HepG2 (cell line): ENCODE data around the gene NUP93.

ENCODE experiments used
- HNRNPK ChIP-seq: fragments of 200-400 bp; formaldehyde crosslinking; IDR thresholded peaks from 2 replicates; pipeline ENCODE4 v1.6.1; 2018; ENCODE audit warnings: low read length, low read depth, moderate library complexity, mild to moderate bottlenecking; ENCODE audit not compliant: poor library complexity, severe bottlenecking
- HNRNPLL ChIP-seq: fragments of 200-400 bp; formaldehyde crosslinking; IDR thresholded peaks from 2 replicates; pipeline ENCODE4 v1.6.1; 2017; ENCODE audit warnings: mild to moderate bottlenecking, low read depth, low read length; ENCODE audit not compliant: poor library complexity, severe bottlenecking
- YY1 ChIP-seq: IDR thresholded peaks from 2 replicates; pipeline ENCODE4 v1.6.1; 2011; ENCODE audit warnings: low read length, low read depth, moderate library complexity, mild to moderate bottlenecking; ENCODE audit not compliant: insufficient read depth, insufficient replicate concordance
- ZBTB3 ChIP-seq: sonication (generic); formaldehyde crosslinking; IDR thresholded peaks from 2 replicates; pipeline ENCODE4 v1.4.0; 2020; ENCODE audit warnings: low read depth, mild to moderate bottlenecking, moderate library complexity, missing genetic modification reagents, borderline replicate concordance
- ZFP36 ChIP-seq: fragments of 150-350 bp; IDR thresholded peaks from 2 replicates; pipeline ENCODE4 v1.6.1; 2018; ENCODE audit warnings: borderline replicate concordance, low read length, low read depth; ENCODE audit not compliant: partially characterized antibody

GRCh38 chr16:56686758-56687157 lies 43.2 kb upstream of the NUP93 start:
- no peak for TF ChIP-seq YY1
- no peak for TF ChIP-seq ZFP36
- TF ChIP-seq HNRNPLL: no peak
- TF ChIP-seq HNRNPK: no peak
- TF ChIP-seq ZBTB3 (CRISPR knock-in tag): no peak
